ENCODE data around the gene ARPIN.
"Not testable (repeated sequence)": the region's sequence is repeated elsewhere in the genome, so short reads cannot be mapped to it uniquely, and the experiment has no call there.

Gene ARPIN

DNA sequence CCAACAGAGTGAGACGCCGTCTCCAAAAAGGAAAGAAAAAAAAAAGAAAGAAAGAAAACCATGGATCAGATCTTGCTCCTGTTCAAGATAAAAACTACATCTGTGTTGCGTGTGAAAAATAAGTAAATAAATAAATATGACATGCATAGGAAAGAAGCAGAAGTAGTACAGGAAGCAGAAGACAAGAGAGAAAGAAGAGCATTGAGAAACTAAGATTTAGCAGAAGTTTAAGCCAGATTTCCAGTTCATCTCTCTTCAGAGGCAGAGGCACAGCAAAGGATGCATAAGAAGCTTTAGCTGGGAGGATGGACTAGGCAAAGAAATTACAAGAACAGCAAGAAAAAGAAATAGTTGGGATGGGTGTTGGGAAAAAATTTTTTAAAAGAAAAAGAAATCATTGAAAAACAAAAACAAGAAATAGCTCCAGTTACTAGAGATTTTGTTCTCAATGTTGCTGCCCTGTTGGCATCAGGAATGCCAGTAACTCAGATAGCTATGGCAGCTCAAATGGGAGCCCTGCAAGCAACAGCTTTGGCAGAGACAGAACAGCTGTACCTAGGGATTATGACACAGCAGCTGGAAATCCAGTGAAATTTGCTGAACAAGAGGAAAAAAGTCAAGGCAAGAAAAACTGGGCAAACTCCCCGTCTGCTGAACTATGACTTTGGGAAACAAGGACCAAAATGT is 36.2 kb downstream of the ARPIN start:
- DNase-seq = no peak

DNA sequence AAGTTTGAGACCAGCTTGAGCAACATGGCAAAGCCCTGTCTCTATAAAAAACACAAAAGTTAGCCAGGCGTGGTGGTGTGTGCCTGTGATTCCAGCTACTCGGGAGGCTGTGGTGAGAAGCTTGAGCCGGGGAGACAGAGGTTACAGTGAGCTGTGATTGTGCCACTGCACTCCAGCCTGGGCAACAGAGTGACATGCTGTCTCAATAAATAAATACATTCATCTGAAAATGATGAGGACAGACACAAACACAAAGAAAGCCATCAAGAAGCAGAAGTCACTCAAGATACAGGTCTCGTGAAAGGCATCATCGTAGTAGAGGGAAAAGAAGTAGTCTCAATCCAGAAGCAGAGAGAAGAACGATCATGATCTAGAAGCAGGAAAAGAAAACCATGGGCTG is 37.0 kb downstream of the ARPIN start:
- DNase-seq = no peak

DNA sequence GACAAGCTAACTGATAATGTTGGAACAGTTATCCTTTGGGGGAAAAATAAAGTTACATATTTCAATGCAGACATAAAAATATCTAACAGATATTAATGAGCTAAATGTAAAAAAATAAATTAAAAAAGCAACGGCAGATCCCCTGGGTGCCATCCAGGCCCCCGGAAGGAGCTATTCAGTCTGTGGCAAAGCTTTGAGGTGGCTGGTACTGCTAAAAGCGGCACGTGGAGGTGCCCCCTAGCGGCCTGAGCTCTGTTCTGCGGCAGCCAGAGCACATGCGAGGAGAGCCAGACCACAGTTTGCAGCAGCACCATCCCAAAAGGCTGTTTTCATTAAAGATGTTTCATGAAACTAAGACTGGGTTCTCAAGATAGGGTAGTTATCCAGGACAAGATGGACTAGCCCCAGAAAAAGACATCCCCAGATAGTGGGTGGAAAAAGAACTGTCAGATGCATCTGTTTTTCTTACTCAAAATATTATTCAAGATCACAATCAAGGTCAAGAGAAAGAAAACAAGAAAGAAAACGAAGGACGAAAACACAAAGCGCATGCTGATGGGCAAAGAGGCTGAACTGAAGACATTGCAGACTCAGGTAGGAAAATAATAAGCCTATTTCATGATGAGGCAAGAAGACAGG is 37.7 kb downstream of the ARPIN start:
- peak; percentile 81 for DNase-seq

DNA sequence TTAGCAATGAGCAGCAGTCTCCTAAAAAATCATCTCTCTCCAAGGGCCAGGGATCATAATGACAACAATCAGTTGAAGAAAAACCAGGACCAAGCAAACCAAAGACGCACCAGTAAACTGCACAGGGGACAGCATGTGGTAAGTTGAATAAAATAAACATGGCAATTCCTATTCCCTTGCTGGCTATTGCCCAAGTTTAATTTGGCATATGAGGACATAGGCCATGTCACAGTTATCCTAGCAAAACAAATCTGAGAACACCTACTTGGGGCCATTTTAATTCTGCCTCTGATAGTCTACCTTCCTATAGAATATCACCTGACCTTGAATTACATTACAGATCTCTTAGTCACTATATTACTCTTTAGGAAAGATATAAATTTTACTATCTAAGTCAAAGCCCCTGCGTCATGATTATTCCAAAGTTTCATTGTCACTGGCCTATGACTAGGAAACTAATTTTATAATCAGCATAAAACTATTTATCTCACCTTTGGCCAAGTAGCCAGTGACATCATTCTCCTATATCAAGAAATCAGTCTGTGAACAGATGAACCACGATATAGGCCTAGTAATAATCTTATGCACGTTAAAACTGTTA is 42.0 kb downstream of the ARPIN start:
- DNase-seq = no peak

DNA sequence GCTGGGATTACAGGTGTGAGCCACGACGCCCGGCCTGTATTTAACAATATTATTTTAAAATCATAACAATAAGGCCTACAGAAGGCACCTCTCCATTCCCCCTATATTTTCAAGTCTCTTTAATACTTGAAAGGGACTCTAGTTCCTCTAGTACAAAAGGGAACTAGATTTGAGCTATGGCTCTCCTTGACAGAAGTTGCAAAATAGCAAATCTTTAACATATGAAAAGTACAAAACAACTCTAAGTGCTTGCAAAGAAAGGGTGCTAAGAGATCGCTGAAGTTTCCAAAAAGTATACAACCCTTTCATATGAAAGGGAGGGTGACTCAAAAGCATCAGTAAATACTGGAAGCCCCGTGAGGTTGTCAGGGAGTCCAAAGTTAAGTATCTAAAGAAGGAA is 42.7 kb downstream of the ARPIN start:
- DNase-seq = no peak

DNA sequence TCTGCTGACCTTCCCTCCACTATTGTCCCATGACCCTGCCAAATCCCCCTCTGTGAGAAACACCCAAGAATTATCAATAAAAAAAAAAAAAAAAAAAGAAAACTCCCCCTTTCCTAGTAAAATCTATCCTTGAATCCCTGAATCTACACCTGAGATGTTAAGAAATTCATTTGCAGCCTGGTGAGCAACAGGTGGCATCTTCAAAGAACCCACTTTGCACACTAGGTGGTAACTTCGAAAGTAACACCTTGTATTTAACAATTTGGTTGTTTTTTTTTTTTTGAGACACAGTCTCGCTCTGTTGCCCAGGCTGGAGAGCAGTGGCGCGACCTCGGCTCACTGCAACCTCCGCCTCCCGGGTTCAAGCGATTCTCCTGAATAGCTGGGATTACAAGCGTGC is 43.3 kb downstream of the ARPIN start:
- not testable (repeated sequence) for DNase-seq

DNA sequence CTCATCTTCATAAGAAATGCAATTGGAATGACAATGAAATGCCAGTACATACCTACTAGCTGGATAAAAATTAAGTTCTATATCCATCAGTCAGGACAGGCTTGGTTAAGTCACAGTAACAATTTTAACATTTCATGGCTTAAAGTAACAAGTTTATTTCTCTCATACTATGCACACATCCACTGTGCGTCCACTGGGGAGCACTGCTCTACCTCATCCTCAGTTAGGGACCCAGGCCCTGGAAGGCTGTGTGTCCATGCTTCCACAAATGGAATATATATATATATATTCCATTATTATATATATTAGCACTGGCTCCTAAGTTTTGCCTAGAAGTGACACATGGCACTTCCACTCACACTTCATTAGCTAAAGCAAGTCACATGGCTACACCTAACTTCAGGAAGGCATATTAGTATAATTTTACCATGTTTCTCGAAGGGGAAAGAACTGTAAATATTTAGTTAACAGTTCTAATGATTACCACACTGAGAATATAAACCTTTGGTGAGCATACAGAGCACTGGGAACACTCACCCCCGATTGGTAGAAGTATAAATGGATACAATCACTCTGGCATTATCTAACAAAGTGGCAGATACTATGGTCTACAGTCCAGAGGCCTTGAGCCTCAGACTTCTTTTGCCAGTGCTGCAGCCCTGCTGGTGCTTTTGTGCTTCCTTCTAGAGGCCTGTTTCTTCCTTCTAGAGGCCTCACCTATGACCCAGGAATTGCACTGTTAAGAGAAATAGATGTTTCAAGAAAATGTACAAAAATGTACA is 47.6 kb downstream of the ARPIN start:
- no peak for DNase-seq

DNA sequence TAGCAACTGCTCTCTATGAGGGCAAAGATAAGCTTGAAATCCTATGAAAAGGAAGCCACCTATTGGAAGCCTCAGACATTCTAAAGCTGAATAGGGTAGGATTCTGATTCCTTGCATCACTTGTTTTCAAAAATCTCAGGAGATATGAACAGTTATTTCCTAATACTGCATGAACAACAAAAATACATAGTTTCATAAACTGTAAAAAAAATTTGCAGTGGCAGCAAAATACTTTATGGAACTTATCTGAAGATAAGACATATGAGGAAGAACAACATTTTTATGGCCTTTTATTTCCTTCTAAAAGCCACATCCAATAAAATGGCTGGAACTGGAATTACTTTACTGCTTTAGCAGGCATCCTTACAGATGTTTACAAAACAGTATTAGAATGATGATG is 48.8 kb downstream of the ARPIN start:
- no peak for DNase-seq

DNA sequence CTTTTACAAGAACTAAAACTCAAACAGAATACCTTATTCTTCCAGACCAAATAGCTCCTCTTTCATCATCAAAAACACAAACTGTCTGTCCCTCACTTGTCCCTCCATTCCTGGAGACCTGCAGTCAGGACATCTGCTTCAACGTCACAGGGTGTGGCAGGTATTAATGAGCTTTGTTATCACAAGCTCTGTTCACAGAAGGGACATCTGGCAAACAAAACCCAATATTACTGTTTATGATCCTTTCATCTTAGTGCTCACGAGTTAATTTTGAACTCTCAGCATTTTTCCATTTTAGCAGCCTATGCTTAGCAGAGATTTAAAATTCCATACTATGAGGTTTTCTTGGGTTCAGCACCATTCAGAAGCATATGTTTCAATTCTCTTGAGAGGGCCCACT is 51.9 kb downstream of the ARPIN start:
- peak; percentile 72 for DNase-seq

DNA sequence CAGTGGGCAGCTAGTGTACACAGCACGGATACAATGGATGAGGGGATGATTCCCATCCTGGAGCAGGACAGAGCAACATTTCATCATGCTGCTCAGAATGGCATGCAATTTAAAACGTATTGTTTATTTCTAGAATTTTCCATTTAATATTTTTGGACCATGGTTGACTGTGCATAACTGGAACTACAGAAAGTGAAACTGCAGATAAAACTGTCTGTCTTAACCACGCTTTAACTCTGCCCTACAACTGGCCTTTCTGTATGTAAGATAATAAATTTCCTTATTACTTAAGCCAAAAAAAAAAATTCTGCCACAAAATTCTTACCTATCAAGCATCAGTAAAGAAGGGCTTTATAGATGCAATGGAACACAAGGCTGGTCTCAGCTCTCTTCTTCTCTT is 52.3 kb downstream of the ARPIN start:
- peak; percentile 13 for DNase-seq

DNA sequence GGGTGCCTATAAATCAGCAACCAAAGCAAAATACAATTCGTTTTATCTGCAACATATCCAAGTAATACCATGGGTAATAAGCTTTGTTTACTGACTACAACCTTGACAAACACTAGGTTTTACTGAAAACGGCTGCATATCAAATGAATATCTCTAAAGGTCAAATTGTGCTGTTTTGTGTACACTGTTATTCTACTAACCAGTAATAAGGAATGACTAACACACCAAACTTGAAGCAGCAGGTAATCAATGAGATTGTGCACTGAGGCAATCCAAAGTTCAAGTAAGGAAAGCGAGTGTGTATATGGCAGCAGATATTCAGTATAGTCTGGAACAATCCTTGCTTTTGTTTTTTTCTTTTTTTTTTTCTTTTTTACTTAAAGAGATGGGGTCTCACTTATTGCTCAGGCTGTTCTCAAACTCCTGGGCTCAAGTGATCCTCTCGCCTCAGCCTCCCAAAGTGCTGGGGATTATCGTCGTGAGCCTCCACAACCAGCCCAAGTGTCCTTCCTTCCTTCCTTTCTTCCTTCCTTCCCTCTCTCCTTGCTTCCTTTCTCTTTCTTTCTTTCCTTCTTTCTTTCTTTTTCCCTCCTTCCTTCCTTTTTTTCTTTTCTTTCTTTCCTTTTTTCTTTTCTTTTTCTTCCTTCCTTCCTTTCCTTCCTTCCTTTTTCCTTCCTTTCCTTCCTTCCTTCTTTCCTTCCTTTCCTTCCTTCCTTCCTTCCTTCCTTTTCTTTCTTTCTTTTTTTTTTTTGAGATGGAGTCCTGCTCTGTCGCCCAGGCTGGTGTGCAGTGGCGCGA is 53.9 kb downstream of the ARPIN start:
- no peak for DNase-seq

DNA sequence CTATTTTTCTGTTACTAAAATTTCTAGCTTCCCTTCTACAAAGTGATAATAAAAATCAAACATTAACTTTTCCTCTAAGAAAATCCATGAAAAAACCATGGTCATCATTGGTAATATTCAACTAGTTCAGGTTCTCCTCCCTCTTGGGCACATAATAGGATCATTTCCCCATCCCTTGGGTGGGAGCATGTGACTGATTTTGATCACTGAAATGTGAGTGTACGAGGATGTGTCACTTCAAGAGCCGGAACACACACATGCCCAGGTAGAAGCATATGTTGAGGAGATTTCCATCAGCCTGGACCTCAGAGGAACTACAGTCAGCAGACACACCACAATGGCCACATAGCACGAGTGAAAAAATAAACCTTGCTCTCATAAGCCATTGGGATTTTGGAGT is 55.1 kb downstream of the ARPIN start:
- no peak for DNase-seq

DNA sequence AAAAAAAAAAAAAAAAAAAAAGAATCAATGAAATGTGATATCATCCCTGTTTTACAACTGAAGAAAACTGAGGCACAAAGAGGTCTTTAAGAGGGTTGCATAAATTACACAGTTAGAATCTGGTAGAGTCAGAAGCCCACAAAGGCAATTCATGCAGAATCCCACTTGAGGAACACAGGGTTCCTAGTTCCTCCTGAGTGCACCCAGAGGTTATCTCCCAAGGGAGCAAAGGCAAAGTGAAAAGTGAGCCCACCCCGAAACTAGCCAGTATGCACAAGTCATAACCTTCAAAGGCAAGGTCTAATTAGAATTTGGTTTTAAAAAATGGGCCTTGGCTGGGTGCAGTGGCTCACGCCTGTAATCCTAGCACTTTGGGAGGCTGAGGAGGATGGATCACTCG is 56.8 kb downstream of the ARPIN start:
- DNase-seq = no peak

DNA sequence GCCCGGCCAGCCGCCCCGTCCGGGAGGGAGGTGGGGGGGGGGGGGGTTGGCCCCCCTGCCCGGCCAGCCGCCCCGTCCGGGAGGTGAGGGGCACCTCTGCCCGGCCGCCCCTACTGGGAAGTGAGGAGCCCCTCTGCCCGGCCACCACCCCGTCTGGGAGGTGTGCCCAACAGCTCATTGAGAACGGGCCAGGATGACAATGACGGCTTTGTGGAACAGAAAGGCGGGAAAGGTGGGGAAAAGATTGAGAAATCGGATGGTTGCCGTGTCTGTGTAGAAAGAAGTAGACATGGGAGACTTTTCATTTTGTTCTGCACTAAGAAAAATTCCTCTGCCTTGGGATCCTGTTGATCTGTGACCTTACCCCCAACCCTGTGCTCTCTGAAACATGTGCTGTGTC is 57.9 kb downstream of the ARPIN start:
- not testable (repeated sequence) for DNase-seq

DNA sequence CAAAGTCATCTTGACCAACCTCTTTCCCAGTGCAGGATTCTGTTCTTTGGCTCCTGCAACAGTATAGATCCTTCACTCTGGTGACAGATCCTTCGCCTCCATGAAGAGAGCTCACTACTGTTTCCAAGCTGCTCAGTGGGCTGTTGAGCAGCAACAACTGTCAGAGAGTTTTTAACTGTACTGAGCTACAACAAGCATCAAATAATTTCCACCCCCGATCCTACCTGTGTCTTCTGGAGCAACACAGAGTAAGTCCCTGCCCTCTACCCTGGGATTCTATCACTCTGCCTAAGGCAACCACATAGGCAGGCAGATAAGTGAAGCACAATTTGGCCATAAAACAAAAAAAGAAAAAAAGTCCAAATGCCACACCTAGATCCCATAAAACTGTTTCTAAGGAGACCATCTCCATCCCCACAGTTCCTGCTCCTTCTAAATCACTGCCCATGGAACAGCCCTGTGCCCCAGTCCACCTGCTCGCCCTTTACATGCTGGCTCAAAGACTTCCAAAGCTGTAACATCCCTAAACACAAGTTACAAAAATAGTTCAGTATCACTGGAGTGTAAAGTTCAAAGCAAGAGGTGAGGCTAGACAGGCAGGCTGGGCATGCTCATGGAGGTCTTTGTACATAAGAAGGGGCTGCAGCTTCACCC is 60.3 kb downstream of the ARPIN start:
- DNase-seq = no peak

DNA sequence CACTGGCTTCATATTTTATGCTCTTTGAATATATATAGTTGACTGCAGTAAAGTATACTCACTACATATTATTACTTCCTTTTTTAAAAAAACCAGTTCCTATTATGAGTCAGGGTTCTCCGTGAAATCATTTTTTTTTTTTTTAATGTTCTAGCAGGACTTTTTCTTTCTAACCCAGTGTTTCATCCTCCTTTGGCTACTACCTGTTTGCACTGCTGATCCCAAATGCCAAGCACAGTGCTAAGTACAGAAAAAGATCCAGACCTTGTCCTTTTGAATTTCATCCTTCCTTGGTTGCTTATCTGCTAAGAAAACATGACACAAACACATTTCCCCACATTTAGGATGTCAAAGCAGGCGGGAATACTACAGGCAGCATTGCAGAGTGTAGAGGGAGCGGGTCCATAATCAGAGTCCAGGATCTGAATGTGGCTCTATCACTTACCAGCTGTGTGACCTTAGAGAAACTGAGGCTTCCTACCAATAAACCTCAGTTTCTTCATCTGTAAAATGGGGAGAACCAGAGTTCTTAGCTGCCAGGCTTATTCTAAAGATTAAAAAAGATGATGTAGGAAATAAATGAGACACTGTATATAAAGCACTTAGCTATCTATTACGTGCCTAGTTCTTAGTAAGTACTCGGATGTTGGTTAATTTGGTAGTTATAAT is 60.9 kb downstream of the ARPIN start:
- no peak for DNase-seq

DNA sequence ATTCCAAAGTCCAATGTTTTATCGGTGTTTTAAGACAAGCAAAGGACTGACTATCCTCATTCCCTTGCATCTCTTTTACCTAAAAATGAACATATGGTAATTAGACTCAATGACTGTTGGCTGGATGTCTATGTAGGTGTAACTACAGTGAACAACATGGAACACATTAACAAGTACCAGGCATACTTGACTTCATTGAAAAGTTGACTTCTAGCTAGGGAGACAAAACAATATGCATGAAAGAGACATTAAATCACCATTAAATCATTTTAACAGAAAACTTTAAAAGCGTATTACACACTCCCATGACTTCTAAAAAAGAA is 63.8 kb downstream of the ARPIN start:
- no peak for DNase-seq

DNA sequence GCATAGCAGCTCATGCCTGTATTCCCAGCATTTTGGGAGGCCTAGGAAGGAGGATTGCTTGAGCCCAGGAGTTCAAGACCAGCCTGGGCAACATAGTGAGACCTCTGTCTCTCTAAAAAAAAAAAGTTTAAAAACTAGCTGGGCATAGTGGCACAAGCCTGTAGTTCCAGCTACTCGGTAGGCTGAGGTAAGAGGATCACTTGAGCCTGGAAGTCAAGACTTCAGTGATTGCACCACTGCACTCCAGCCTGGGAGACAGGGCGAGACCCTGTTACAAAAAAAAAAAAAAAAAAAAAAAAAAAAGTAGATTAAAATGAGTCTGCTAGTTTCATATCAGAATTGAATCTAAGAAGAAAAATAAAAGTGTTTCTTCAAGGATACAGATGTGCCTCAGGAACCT is 65.7 kb downstream of the ARPIN start:
- DNase-seq = no peak

DNA sequence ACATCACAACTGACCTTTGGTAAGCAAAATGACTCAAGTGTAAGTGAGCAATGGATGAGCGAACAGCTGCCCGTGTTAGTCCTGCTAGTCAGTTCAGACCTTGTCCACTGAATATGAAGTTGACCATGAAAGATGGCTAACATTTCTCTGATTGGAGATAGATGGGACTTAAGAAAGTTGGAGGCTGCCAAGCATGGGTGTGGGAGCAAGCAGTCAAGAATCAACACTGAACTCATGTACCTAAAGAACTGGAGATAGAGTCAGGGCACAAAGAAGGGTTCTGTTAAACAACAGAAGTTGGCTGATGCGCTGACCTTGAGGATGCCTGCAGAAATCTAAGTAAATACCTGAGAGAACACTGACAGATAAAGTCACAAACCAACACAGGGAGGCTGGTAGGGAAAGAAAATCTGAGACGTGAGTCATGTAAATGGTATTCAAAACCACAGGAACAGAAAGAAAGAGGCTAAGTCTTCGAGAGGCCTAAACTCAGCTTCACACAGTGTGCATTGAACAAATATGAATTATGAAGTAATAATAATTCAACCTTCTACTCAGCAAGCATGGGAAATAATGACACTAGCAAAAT is 67.4 kb downstream of the ARPIN start:
- DNase-seq = no peak

Data from hematopoietic multipotent progenitor cell treated with erythropoietin and hydrocortisone succinate and interleukin-3 and kit ligand, for 8 days (in vitro differentiated cells).